Vagina (tissue), 2 donors: ENCODE results near the gene AIPL1.

Source experiments
- POLR2A ChIP-seq, 2 donors: fragments of 450-650 bp; IDR thresholded peaks; one replicate each; pipeline ENCODE4 v1.6.1; 2017; ENCODE audit warnings: antibody characterized with exemption in 2 of 2, mild to moderate bottlenecking in 2 of 2, moderate library complexity in 2 of 2
- POLR2AphosphoS5 ChIP-seq, 2 donors: sonication (generic); formaldehyde crosslinking; IDR thresholded peaks; one replicate each; pipeline ENCODE4 v1.9.0; 2017; ENCODE audit warnings: antibody characterized with exemption in 2 of 2, mild to moderate bottlenecking in 2 of 2, low read depth in 1 of 2; ENCODE audit not compliant: insufficient read depth in 1 of 2
- TF ChIP-seq, protein P1 (sequence below), 3 experiments: fragments of 450-650 bp in 2 of 3; fragments of 200-600 bp in 1 of 3; sonication (generic) in 1 of 3; IDR thresholded peaks; one replicate each; pipeline ENCODE4 v1.5.1; 2017 to 2019; ENCODE audit warnings: antibody characterized with exemption in 3 of 3, mild to moderate bottlenecking in 2 of 3, moderate library complexity in 2 of 3

- TF ChIP-seq, protein P1, sequence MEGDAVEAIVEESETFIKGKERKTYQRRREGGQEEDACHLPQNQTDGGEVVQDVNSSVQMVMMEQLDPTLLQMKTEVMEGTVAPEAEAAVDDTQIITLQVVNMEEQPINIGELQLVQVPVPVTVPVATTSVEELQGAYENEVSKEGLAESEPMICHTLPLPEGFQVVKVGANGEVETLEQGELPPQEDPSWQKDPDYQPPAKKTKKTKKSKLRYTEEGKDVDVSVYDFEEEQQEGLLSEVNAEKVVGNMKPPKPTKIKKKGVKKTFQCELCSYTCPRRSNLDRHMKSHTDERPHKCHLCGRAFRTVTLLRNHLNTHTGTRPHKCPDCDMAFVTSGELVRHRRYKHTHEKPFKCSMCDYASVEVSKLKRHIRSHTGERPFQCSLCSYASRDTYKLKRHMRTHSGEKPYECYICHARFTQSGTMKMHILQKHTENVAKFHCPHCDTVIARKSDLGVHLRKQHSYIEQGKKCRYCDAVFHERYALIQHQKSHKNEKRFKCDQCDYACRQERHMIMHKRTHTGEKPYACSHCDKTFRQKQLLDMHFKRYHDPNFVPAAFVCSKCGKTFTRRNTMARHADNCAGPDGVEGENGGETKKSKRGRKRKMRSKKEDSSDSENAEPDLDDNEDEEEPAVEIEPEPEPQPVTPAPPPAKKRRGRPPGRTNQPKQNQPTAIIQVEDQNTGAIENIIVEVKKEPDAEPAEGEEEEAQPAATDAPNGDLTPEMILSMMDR (IDR thresholded peaks at IDR 0.05): no peak
- no peak for TF ChIP-seq POLR2AphosphoS5 (IDR thresholded peaks at IDR 0.05; ENCODE audit: insufficient read depth in 1 of 2, low read depth in 1 of 2)
- no peak for TF ChIP-seq POLR2A (IDR thresholded peaks at IDR 0.05)
These were observed 7.9 kb upstream of the AIPL1 start for GRCh38 chr17:6442775-6443174.
